ENCODE measurements around the gene RBBP8NL. TPM values are rescaled to one million over a fixed set of nuclear protein-coding genes. Genes with fewer than 3 reads are reported as not detected.

The RBBP8NL gene
- total RNA-seq, 1 experiment from 2014 or later = 0.28 TPM

GRCh38 chr20:62409086-62409853, 18.1 kb downstream of the RBBP8NL start:
- H3K9ac ChIP-seq (ENCODE audit: extremely low read depth, insufficient read length, low read length) = no peak overlapping the region
- H3T11ph ChIP-seq (ENCODE audit: low read length) = no peak overlapping the region
- no peak overlapping the region for H3K27ac ChIP-seq (ENCODE audit: insufficient read length, low read depth, low read length)
- no peak overlapping the region for H3K27ac Mint-ChIP-seq
- H2BK15ac ChIP-seq (ENCODE audit: low read depth, low read length) = no peak overlapping the region
- no peak for DNase-seq
- H3K27me3 ChIP-seq (ENCODE audit: insufficient read depth, low read length) = no peaks in the 10 kb centered on the region
- no peak overlapping the region for H3K4me2 ChIP-seq (ENCODE audit: insufficient read depth, insufficient read length, low read length)
- no peaks in the 10 kb centered on the region for H3K79me2 ChIP-seq (ENCODE audit: insufficient read depth, low read length)
- no peak overlapping the region for H3K18ac ChIP-seq (ENCODE audit: insufficient read length, low read depth, low read length)
- H3K23me2 ChIP-seq (ENCODE audit: insufficient read length, low read depth, low read length, poor library complexity, severe bottlenecking) = no peaks in the 10 kb centered on the region
- no peak overlapping the region for H2BK120ac ChIP-seq (ENCODE audit: low read depth, low read length, poor library complexity, severe bottlenecking)
- TF ChIP-seq CTCF (conservative IDR thresholded peaks at IDR 0.05) = no peak
- H3K9me3 Mint-ChIP-seq = no peaks in the 10 kb centered on the region
- H4K20me1 ChIP-seq (ENCODE audit: control insufficient read depth, insufficient read depth, insufficient read length) = no peaks in the 10 kb centered on the region
- H4K5ac ChIP-seq (ENCODE audit: insufficient read length, low read depth, low read length) = no peak overlapping the region
- H3K4me1 ChIP-seq (ENCODE audit: insufficient read depth, low read length) = no peaks in the 10 kb centered on the region
- no peaks in the 10 kb centered on the region for H3K79me1 ChIP-seq (ENCODE audit: insufficient read depth, low read depth, low read length, poor library complexity, severe bottlenecking)
- no peak overlapping the region for H3K23ac ChIP-seq (ENCODE audit: insufficient read length, low read depth, low read length)
- no peak overlapping the region for H4K91ac ChIP-seq (ENCODE audit: insufficient read length, low read depth, low read length)
- no peak overlapping the region for H3K4ac ChIP-seq (ENCODE audit: low read depth, low read length)
- WGBS (ENCODE audit: extremely low coverage, insufficient read length, low lambda C conversion rate) = no CpG with 5 or more reads among the region's 12 CpGs
- no peaks in the 10 kb centered on the region for H3K9me3 ChIP-seq (ENCODE audit: control insufficient read depth, low read depth, low read length)
- peaks cover 16% of the 10 kb centered on the region for H3K27me3 Mint-ChIP-seq (ENCODE audit: low read depth)
- H2AK5ac ChIP-seq (ENCODE audit: insufficient read length, low read length) = no peak overlapping the region
- H2BK20ac ChIP-seq (ENCODE audit: low read depth, low read length, poor library complexity, severe bottlenecking) = no peak overlapping the region
- no peak overlapping the region for H3K56ac ChIP-seq (ENCODE audit: insufficient read length, low read depth, low read length)
- H2BK5ac ChIP-seq (ENCODE audit: insufficient read length, low read length) = no peak overlapping the region
- H3K4me1 Mint-ChIP-seq = peaks cover 9 to 15% of the 10 kb centered on the region in 2 experiments
- H4K8ac ChIP-seq (replicated peaks; ENCODE audit: insufficient read length, low read depth, low read length) = no peak overlapping the region
- no peaks in the 10 kb centered on the region; a peak in 1 of 7 replicates for H3K36me3 Mint-ChIP-seq (ENCODE audit: insufficient read depth in 1 of 3, low read depth in 3 of 3)
- H2AFZ ChIP-seq (ENCODE audit: low read length) = no peak overlapping the region
- H2BK12ac ChIP-seq (ENCODE audit: insufficient read length, low read depth, low read length) = no peak overlapping the region
- no peak overlapping the region for H3K14ac ChIP-seq (ENCODE audit: insufficient read depth, low read length)
- peak overlapping the region in 1 of 2 experiments; percentile 3; a peak in 1 of 5 replicates for H3K4me3 Mint-ChIP-seq

Data from H9 (cell line).